SJSA1 (cell line): ENCODE results near the gene PDIA4. TPM values are rescaled to one million over a fixed set of nuclear protein-coding genes. Genes with fewer than 3 reads are reported as not detected.
"Not testable (repeated sequence)": the region's sequence is repeated elsewhere in the genome, so short reads cannot be mapped to it uniquely, and the experiment has no call there.

Experiments
- DNase-seq, 2 experiments: peaks; one replicate each; pipeline ENCODE4 v3.0.0-alpha.2; 2015 to 2020; ENCODE audit warnings: low spot score in 2 of 2, low read depth in 1 of 2
- H3K27ac ChIP-seq: fragments of 250-450 bp; sonication (Bioruptor Pico); 2 replicates; pipeline ENCODE4 v1.5.1; 2020; ENCODE audit warnings: mild to moderate bottlenecking, moderate library complexity
- H3K27me3 ChIP-seq: fragments of 250-450 bp; sonication (Bioruptor Pico); replicated peaks from 2 replicates; pipeline ENCODE4 v1.5.1; 2020; ENCODE audit warnings: mild to moderate bottlenecking, moderate library complexity
- H3K36me3 ChIP-seq: fragments of 250-450 bp; sonication (Bioruptor Pico); 2 replicates; pipeline ENCODE4 v1.5.1; 2020; ENCODE audit warnings: mild to moderate bottlenecking
- H3K4me1 ChIP-seq: fragments of 250-450 bp; sonication (Bioruptor Pico); replicated peaks from 2 replicates; pipeline ENCODE4 v1.6.1; 2021; ENCODE audit warnings: mild to moderate bottlenecking
- H3K4me3 ChIP-seq: fragments of 250-450 bp; sonication (Bioruptor Pico); 2 replicates; pipeline ENCODE4 v1.5.1; 2020; ENCODE audit warnings: mild to moderate bottlenecking
- H3K9me3 ChIP-seq: fragments of 250-450 bp; sonication (Bioruptor Pico); replicated peaks from 2 replicates; pipeline ENCODE4 v1.5.1; 2020; ENCODE audit warnings: mild to moderate bottlenecking
- total RNA-seq: library from RNA; depleted of rRNA; stranded (reverse); fragments of >200 nt; shearing (Covaris generic); gene quantifications from 2 replicates; pipeline ENCODE4 v1.2.3, GENCODE V29; 2014; rRNA removed

The PDIA4 gene, protein sequence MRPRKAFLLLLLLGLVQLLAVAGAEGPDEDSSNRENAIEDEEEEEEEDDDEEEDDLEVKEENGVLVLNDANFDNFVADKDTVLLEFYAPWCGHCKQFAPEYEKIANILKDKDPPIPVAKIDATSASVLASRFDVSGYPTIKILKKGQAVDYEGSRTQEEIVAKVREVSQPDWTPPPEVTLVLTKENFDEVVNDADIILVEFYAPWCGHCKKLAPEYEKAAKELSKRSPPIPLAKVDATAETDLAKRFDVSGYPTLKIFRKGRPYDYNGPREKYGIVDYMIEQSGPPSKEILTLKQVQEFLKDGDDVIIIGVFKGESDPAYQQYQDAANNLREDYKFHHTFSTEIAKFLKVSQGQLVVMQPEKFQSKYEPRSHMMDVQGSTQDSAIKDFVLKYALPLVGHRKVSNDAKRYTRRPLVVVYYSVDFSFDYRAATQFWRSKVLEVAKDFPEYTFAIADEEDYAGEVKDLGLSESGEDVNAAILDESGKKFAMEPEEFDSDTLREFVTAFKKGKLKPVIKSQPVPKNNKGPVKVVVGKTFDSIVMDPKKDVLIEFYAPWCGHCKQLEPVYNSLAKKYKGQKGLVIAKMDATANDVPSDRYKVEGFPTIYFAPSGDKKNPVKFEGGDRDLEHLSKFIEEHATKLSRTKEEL
- total RNA-seq = 207 and 271 TPM in 2 replicates

DNA sequence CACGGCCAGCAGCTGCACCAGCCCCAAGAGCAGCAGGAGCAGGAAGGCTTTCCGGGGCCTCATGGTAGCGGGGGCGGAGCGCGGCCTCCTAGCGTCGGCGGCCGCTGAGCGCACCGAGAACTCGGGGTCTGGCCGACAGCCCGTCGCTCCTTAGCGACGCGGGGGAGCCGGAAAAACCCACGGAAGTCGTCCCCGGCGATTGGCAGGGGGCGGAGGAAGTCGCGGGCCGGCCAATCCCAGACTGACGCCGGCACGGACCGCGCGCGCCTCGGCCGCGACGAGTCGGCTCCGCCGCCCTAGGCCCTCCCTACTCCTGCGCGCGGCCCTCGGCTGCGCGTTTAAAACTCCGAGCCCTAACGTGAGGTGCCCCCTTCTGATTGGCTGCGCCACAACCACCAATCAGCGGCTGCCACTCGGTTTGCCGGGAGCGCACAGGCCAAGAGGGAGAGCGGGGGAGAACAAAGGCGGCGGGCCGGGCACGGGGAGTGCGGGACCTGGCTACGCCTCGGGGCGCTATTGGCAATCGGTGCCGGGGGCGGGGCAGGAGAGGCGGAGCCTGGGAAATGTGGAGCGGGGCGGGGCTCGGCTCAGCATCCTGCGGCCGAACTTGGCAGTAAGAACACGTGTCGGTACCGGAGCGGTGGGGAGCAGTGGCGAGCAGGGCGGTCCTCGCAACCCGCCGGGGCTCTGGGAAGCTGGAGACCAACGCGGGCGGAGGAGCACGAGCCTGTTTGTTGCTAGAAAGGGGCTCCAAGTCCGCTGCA lies at the start of gene PDIA4:
TSS of gene PDIA4 (minus strand) at position 160 of the 764 bp plus-strand sequence. CDS start at position 63, 97 bp downstream.
- H3K27me3 ChIP-seq = no peaks in the 10 kb centered on the region
- H3K4me3 ChIP-seq = peak within 1 kb of the TSS; percentile 88
- no peaks in the 10 kb centered on the region for H3K9me3 ChIP-seq
- peak within 1 kb of the TSS; percentile 62 for H3K27ac ChIP-seq
- peak; percentile 99 to 100 for DNase-seq
- peaks cover 11% of the 10 kb centered on the region for H3K4me1 ChIP-seq
- peaks cover 11% of the 10 kb centered on the region for H3K36me3 ChIP-seq

DNA sequence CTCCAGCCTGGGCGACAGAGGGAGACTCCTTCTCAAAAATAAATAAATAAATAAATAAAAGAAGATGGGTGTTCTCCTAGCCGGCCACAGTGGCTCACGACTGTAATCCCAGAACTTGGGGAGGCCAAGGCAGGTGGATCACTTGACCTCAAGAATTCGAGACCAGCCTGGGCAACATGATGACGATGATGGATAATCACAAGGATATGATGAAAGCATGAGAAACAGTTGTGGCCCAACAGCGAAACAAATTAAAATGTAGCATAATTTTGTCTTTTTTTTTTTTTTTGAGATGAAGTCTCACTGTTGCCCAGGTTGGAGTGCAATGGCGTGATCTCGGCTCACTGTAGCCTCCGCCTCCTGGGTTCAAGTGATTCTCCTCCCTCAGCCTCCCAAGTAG lies 49.3 kb upstream of the PDIA4 start:
- Histone ChIP-seq H3K4me1 (no peaks in the 10 kb centered on the region), H3K9me3 (no peaks in the 10 kb centered on the region), H3K27ac (no peak overlapping the region), H3K4me3 (no peak overlapping the region), H3K36me3 (peaks cover 8% of the 10 kb centered on the region), H3K27me3 (no peaks in the 10 kb centered on the region)
- no peak for DNase-seq

DNA sequence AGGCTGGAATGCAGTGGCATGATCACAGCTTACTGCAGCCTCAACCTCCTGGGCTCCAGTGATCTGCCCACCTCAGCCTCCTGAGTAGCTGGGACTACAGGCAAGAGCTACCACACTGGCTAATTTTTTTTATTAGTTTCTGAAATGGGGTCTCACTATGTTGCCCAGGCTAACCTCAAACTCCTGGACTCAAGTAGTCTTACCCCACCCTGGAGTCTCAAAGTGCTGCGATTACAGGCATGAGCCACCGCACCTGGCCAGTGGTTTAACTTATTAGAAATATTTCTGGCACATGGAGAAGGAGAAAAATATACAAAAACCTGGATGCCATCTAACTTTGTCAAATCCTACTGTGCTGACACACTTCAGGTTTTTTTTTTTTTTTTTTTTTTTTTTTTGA lies 47.0 kb upstream of the PDIA4 start:
- Histone ChIP-seq H3K36me3 (peaks cover 27% of the 10 kb centered on the region), H3K27me3 (no peaks in the 10 kb centered on the region), H3K4me3 (no peak overlapping the region), H3K4me1 (no peaks in the 10 kb centered on the region), H3K27ac (no peak overlapping the region), H3K9me3 (no peaks in the 10 kb centered on the region)
- no peak for DNase-seq

DNA sequence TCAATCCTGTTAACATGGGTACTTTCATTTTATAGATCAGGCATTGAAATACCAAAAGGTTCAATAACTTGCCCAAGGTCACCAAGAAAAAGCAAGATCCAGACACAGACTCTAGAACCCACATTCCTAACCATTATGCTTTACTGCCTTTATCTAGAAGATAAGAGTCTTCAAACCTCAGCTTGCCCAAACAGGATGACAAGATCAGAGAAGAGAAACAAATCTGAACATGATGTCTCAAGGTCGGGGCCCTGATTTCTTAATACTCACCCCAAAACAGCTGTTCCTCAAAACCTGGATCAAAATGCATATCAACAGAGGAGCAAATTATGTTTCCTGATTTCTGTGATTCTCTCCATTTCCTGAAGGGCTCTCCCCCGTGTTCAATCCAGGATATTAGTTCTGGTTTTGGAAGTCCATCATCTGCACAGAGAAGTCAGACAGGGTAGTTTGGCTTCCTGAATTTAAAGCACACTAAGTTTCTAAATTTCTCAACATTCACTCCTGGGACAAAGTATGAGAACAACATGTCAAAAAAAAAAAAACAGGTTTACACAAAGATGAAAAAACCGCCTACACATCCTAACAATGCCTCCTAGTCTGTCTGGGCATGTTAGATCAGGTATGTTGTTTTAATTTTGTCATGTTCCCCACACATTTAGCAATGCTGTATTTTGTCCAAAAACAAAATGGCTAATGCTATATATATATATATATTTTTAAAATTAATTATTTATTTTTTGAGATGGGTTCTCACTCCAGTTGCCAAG lies 46.0 kb upstream of the PDIA4 start:
- DNase-seq = no peak
- H3K27me3 ChIP-seq = no peaks in the 10 kb centered on the region
- no peak overlapping the region for H3K27ac ChIP-seq
- H3K9me3 ChIP-seq = no peaks in the 10 kb centered on the region
- no peak overlapping the region for H3K4me3 ChIP-seq
- no peaks in the 10 kb centered on the region for H3K4me1 ChIP-seq
- H3K36me3 ChIP-seq = peaks cover 27% of the 10 kb centered on the region

DNA sequence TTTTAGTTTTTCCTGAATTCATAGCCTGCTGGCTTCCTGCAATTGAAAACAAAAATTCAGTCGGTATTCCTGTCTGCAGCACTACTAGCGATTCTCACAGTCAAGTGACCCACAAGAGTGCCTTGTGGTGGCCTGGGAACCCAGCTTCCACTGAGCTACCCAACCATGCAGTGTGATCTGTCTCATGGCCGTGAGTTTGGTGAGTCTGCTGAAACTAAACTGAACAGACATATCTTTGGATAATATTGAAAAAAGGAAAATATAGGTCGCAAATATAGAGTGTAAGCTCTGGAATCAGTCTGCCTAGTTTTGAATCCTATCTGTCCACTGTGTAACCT lies 44.1 kb upstream of the PDIA4 start:
- no peak overlapping the region for H3K4me3 ChIP-seq
- H3K27ac ChIP-seq = no peak overlapping the region
- peaks cover 32% of the 10 kb centered on the region for H3K36me3 ChIP-seq
- H3K27me3 ChIP-seq = no peaks in the 10 kb centered on the region
- no peak for DNase-seq
- H3K4me1 ChIP-seq = no peaks in the 10 kb centered on the region
- H3K9me3 ChIP-seq = no peaks in the 10 kb centered on the region

DNA sequence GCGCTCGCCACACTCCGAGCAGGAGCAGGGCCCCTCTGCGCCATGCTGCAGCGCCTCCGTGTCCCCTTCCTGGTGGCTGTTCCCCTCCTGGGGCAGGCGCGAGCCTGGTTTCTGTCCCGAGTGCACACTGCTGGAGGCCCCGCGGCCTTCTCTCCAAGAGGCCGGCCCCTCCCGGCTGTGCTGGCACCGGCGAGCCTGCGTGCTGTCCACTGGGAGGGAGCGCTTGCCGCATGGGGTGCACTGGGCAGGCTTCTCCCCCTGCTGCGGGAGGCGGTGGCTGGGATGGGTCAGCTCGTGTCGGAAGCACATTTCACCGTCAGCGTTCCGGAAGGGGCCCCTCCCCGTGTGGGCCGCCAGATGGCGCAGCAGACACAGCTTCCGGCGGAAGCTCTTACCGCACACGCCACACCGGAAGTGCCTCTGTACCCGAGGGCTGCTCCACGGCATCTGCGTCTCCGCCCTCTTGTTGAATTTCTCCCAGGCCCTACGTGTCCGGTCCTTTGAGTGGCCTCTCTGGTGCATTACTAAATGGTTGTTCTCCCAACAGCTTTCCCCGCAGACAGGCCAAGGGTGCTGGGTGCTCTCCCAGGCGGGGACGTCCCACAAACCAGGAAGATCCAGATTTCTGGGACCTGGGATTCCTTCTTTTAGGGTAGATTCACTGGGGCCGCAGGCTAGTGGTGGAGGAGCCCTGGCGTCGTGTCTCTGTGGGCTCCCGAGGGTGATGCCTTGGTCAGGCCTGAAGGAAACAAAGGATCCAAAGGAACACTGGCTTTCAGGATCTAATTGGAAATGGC lies 43.5 kb upstream of the PDIA4 start:
- DNase-seq = no peak
- no peak overlapping the region for H3K27ac ChIP-seq
- H3K4me1 ChIP-seq = no peaks in the 10 kb centered on the region

DNA sequence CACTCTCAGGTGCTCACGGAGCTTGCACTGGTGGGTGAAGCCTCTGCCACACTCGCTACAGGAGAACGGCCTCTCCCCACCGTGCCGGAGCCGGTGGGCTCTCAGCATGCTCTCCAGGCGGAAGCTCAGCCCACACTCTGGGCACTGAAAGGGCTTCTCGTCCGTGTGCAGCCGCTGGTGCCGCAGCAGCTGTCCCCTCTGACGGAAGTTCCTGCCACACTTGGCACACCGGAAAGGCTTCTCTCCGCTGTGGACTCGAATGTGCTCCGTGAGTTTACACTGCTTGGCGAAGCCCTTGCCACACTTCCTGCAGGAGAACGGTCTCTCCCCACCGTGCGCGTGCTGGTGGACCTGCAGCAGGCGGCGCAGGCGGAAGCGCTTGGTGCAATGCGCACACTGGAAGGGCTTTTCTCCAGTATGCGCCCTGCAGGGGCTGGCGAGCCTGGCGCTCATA lies 42.9 kb upstream of the PDIA4 start:
- DNase-seq = no peak
- no peak overlapping the region for H3K4me3 ChIP-seq
- H3K27ac ChIP-seq = no peak overlapping the region
- H3K4me1 ChIP-seq = no peaks in the 10 kb centered on the region
- H3K36me3 ChIP-seq = peaks cover 32% of the 10 kb centered on the region
- H3K27me3 ChIP-seq = no peaks in the 10 kb centered on the region
- no peaks in the 10 kb centered on the region for H3K9me3 ChIP-seq

More for the DNA sequence above, 43.5 kb upstream of the PDIA4 start:
- Histone ChIP-seq H3K27me3 (no peaks in the 10 kb centered on the region), H3K36me3 (peaks cover 32% of the 10 kb centered on the region), H3K4me3 (no peak overlapping the region), H3K9me3 (no peaks in the 10 kb centered on the region)

DNA sequence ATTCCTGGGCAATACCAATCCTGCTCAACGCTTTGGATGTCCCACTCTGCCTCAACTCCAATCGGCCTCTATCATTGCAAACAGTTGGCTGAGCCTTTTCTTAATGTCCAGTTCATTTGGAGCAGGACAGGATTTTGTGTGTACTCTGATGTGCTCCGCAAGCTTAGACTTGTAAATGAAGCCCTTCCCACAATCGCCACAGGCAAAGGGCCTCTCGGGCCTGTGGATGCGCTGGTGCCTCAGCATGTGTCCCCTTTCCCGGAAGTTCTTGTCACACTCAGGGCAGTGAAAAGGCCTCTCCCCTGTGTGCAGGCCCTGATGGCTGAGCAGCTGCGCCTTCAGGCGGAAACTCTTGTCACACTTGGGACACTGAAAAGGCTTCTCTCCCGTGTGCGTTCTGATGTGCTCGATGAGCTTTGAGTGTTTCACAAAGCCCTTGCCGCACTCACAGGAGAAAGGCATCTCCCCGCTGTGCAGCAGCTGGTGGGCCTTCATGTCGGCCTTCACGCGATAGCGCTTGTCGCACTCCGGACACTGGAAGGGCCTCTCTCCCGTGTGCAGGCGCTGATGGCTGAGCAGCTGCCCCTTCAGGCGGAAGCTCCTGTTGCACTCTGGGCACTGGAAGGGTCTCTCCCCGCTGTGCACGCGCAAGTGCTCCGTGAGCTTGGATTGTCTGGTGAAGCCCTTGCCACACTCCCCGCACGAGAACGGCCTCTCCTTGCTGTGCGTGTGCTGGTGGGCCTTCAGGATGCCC lies 42.2 kb upstream of the PDIA4 start:
- Histone ChIP-seq H3K27me3 (no peaks in the 10 kb centered on the region), H3K27ac (no peak overlapping the region), H3K9me3 (no peaks in the 10 kb centered on the region), H3K36me3 (peaks cover 32% of the 10 kb centered on the region), H3K4me3 (no peak overlapping the region), H3K4me1 (no peaks in the 10 kb centered on the region)
- DNase-seq = no peak

DNA sequence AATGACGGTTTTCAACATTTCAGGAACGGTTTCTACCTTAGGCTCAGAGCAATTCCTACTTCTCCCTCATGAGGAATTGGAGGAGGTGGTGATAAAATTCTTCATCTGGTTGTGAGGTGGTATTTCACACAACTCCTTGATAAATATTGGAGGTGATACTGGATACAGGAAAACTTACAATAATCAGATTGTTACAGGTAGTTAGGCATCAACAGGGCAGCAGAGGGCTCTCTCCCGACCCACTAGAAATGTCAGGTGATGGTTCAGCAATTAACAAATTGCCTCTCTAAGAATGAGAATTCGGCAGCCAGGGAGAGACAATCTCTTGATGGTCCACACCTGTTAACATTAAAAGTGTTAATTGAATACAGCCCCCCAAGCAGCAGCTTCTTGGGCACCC lies 39.6 kb upstream of the PDIA4 start:
- Histone ChIP-seq H3K4me3 (no peak overlapping the region), H3K36me3 (peaks cover 27% of the 10 kb centered on the region), H3K27me3 (no peaks in the 10 kb centered on the region), H3K27ac (no peak overlapping the region), H3K9me3 (no peaks in the 10 kb centered on the region), H3K4me1 (0 out of 2 replicates have a peak, but pooled peaks cover 5% of the 10 kb centered on the region)
- DNase-seq = no peak

DNA sequence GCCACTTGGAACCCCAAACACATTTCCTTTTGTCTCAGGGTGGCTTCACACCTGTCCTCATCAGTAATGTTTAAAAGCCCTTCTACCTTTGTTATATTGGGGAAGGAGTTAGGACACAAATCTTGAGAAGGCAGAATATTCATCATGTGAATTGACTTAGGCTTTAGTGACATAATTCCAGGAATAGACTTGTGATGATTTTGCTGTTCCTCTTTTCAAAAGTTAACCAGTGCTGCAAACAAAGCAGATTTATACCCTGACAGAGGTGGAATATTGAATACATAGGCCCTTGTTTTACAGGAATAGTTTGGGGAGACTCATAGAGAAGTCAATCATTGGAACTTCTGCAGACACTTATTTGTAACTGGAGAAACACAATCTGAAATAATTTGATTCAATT lies 35.2 kb upstream of the PDIA4 start:
- Histone ChIP-seq H3K4me1 (0 out of 2 replicates have a peak, but pooled peaks cover 5% of the 10 kb centered on the region), H3K27ac (no peak overlapping the region), H3K4me3 (no peak overlapping the region), H3K36me3 (peaks cover 5% of the 10 kb centered on the region; the same call in 1 of the 2 replicates), H3K27me3 (no peaks in the 10 kb centered on the region), H3K9me3 (no peaks in the 10 kb centered on the region)
- no peak for DNase-seq

DNA sequence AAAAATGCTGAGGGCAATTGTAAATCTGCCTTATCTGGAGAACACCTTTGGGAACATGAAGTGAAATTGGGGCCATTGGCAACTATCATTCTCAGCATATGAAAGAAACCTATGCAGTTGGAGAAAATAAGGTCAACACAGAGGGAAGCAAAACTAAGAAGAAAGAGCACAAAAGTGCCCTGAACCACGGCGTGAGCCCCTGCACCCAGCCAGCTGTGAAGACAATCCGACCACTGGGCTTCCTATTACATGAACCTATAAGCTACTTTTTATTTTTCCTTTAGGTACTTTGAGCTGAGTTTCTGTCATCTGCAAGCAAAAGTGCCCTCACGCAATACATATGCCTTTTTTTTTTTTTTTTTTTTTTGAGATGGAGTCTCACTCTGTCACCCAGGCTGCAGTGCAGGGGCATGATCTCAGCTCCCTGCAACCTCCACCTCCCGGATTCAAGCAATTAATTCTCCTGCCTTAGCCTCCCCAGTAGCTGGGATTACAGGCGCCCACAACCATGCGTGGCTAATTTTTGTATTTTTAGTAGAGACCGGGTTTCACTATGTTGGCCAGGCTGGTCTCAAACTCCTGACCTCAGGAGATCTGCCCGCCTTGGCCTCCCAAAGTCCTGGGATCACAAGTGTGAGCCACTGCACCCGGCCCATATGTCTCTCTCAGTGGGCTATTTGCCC lies 34.1 kb upstream of the PDIA4 start:
- not testable (repeated sequence) for DNase-seq, H3K9me3 ChIP-seq, H3K4me1 ChIP-seq, H3K4me3 ChIP-seq, H3K36me3 ChIP-seq, H3K27me3 ChIP-seq, H3K27ac ChIP-seq

DNA sequence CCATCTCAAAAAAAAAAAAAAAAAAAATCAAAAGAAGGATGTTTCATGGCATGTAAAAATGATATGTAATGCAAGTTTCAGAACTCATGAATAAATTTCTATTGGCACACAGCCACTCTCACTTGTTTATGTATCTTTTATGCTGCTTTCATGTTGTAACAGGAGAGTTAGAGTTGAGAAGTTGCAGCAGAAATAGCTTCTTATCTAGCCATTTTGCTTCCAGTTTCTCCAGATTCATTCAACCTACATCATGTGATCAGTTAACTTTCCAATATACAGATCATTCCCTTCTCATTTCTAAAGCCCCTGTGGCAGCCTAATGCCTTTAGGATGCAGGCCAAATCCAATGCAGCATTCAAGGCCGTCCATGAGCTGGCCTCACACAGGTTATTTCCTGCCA lies 31.9 kb upstream of the PDIA4 start:
- DNase-seq = no peak
- Histone ChIP-seq H3K4me3 (no peak overlapping the region), H3K4me1 (0 out of 2 replicates have a peak, but pooled peaks cover 5% of the 10 kb centered on the region), H3K36me3 (no peaks in the 10 kb centered on the region), H3K27me3 (no peaks in the 10 kb centered on the region), H3K9me3 (no peaks in the 10 kb centered on the region), H3K27ac (no peak overlapping the region)
